ENCODE measurements around the gene JAG1.

- TF ChIP-seq REST (IDR thresholded peaks at IDR 0.05; ENCODE audit: borderline replicate concordance) (no peak), CTCF (IDR thresholded peaks at IDR 0.05; ENCODE audit: poor library complexity, severe bottlenecking) (no peak), EZH2 (IDR thresholded peaks at IDR 0.05; ENCODE audit: borderline replicate concordance, insufficient read depth, low read length, poor library complexity, severe bottlenecking) (no peak), RAD21 (conservative IDR thresholded peaks at IDR 0.05) (no peak)
These were observed 43.7 kb downstream of the JAG1 start for GRCh38 chr20:10629946-10630650.

Data from neural cell (in vitro differentiated cells).